DMS 273 treated with DMSO at 0.1 percent for 48 hours (cell line): Measurements from ENCODE around the gene TCTN2.

Experiments used
- DNase-seq: peaks from one replicate; lab custom pipeline; 2025; lab: John Stamatoyannopoulos, UW

TCTN2 gene

DNA sequence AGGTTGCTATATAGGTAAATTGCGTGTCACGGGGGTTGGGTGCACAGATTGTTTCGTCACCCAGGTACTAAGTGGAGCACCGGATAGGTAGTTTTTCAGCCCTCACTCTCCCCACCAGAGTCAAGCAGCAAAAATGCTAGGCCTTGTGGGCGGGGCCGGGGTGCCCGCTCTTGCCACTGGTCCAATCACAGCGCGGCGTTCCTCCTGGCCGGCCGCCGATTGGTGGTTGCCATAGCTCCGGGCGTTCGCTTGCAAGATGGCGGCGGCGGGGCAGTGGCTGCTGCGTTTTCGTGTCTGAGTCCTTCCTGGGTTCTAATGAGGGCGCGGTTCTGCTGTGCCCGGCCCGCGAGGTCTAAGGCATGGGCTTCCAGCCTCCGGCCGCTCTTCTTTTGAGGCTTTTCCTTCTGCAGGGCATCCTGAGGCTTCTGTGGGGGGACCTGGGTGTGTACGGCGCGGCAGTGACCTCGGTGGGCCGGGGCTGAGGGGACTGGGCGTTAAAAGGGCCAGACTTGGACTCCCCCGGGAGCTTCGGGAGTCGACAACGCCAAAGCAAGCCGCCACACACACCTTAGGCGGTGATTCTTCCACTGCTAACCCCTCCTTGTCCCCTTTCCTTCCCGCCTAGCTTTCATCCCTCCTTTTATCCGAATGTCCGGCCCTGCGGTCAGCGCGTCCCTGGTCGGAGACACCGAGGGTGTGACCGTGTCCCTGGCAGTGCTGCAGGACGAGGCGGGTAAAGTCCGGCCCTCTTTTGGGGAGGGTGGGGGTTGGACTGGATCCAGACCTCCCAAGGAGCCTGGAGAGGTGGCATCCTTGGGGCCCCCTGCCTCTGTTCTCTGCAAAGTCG lies at the start of gene TCTN2:
Gene TCTN2, plus strand, starts transcription at position 232 of the 847 bp plus-strand sequence. Its CDS starts 128 bp downstream, at position 360.
- peak; percentile 75 for DNase-seq

DNA sequence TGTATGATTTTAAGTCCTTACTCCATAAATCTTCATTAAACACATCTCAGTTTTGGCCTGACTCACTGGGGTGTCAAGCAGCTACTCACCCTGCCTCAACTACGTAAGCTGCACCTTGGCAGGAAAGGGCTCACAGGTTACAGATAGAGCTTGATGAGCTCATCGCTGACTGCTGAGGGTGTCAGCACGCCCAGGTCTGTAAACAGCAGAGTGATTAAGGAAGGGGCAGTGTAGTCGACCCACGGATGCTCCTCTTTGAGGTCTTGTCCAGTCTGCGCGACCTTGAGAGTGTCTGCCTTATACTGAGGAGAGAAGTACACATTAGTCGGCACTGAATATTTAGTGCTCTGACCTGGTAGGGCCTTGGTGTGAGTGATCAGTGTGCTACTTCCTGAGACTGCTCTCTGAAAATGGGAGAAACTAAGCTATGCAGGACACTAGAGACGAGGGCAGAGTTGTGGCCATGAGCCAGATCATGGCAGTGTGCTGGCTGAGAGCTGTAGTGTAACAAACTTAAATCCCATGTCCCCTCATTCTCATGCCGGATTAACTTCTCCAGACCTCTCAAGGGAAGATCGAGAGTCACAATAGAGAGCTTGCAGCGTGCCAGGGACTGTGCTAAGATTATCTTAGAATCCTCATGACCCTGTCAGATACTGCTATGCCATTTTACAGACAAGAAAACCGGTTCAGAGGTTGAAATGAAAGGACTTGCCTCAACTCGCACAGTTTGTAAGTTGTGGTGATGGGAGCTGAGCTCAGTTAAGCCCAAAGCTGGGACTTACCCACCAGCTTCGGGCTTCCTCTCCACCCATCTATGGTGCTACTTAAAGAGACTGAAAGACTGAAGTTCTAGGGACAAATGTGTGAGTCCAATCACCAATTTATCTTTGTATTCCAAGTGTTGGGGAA lies 49.0 kb upstream of the TCTN2 start:
- no peak for DNase-seq

DNA sequence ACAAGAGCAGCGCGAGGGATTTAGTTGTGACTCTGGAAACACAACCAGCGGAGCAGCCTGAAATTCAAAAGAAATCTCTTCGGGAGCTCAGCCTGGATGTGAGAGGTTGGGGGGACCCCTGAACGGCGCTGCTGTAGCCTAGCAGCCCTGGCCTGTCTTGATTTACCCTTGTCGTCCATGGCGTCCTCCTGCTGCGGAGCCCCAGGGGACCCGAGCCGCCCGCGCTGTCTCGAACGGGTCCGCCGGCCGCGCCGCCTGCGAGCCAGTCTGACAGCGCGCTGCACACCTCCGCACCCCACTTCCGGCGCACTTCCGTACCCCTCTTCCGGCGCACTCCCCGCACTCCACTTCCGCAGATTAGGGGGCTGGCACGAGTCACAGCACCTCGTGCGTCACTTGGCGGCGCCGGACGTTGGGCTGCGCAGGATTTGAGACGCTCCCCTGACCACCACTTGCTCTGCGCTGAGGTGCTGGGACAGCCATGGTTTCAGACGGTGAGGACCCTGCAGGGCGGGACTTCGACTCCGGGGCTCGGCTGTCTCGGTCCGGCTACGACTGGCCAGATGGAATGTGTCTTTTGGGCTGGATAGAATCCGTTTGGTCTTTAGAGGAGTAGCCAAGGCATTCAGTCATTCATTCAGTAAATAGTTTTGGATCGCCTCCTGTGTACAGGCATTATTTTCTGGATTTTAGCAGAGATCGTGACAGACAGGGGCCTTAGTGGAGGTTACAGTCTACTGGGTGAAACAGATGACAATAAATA lies 37.4 kb upstream of the TCTN2 start, which contains the start of the genes EIF2B1 and GTF2H3:
Gene EIF2B1, minus strand, starts transcription at position 308 of the 763 bp plus-strand sequence. Its CDS starts 129 bp downstream, at position 179.
Gene GTF2H3, plus strand, starts transcription at position 451 of the 763 bp plus-strand sequence. Its CDS starts 31 bp downstream, at position 482.
- DNase-seq = peak; percentile 84

DNA sequence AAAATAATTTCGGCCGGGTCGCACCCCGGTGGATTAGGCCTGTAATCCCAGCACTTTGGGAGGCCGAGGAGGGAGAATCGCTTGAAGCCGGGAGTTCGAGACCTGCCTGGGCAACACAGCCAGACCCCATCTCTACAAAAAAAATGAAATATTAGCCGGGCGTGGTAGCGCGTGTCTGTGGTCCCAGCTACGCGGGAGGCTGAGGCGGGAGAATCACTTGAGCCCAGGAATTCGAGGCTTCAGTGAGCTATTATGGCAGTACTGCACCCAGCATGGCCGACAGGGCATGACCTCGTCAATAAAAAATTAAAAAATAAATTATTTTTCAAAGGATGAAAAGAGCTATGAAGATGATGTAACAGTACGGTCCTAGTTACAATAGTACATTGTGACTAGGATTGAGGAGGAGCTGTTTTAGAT lies 36.8 kb upstream of the TCTN2 start:
- DNase-seq = no peak

DNA sequence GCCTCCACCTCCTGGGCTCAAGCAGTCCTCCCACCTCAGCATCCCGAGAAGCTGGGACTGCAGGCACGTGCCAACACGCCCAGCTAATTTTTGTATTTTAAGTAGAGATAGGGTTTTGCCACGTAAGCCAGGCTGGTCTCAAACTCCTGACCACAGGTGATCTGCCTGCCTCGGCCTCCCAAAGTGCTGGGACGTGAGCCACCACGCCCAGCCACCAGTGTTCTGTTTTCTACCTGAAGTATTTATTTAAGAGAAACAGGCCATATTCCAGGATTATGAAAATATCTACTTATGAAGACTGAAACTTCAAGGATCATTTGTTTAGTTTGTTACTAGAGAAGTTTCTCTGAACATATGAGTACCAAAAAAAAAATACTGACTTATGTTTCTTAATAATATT lies 27.0 kb upstream of the TCTN2 start:
- DNase-seq = no peak

DNA sequence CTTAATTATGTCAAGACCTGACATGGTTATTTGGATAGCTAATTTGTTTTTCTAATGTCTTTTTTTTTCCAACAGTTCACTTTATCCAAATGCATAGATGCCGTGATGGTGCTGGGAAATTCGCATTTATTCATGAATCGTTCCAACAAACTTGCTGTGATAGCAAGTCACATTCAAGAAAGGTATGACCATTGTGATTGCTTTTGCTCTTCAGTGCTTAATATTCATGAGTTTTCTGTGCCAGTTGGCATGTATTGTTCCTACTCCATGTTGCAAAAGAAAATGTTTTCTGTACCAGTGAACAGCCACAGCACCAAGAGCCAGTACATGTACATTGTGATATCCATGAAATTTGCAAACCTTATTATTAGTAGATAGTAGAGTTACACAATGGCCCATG lies 25.5 kb upstream of the TCTN2 start:
- DNase-seq = no peak

DNA sequence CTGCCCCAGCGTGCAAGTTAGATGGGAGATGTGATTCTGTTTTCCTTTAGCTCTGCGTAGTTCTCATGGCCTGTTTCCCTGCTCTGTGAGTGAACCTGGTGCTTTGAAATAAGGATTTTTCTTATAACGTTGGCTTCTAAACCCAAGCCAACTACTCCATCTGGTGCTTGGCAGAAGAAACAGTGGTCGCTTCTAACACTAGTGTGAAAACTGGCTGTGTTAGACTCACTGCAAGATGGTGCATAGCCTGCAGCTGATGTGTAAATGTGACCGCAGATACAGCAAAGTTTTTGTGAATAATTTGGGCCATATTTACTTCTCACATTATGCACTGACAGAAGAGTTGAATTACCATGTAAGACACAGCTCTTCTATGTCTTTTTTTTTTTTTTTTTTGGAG lies 25.0 kb upstream of the TCTN2 start:
- no peak for DNase-seq

DNA sequence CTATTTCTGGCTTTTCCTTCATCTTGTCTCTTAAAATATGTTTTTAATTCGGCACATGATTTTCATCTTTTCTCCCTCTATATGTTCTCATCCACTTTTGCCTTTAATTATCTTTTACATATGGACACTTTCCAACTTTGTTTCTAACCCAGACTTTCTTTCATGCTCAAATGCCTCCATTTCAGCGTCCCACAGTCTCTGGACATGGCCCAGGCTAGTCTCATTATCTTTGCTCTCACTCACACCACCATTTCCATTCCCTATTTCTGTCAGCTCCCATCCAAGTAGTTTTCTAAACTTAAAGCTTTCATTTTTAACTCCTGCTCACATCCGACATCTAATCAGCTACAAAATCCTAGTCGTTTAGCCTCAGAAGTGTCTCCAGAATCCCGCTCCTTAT lies 22.5 kb upstream of the TCTN2 start:
- DNase-seq = no peak

DNA sequence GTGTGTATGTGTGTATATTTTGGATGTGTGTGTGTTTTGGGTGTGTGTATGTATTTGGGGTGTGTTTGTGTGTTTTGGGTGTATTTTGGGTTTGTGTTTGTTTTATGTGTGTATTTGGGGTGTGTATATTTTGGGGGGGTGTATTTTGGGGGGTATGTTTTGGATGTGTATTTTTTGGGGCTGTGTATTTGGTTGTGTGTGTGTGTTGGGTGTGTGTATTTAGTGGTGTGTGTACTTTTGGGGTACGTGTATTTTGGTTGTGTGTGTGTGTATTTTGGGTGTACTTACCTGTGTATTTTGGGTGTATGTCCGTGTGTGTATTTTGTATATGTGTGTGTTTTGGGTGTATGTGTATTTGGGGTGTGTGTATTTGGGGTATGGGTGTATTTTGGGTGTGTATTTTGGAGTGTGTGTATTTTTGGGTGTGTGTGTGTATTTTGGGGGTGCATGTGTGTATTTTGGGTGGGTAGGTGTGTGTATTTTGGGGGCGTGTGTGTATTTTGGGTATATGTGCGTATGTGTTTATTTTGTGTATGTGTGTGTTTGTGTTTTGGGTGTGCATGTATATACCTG lies 16.7 kb upstream of the TCTN2 start:
- DNase-seq = no peak

DNA sequence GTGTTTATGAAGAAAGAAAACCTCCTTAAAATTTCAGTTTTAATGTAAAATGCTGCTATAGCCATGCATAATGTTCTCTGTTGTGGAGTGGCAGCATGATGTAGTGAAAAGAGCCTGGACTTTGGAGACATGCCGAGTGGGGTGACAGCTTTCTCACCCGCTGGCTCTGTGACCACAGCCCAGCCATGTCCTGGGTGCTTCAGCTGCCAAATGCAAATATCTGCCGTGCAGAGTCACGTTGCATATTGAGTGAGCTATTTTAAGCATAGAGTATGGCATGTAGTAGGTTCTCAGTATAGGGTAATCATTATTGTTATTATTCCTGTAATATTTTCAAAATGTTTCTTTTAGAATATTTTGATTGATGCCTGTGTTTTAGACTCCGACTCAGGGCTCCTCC lies 15.5 kb upstream of the TCTN2 start:
- no peak for DNase-seq

DNA sequence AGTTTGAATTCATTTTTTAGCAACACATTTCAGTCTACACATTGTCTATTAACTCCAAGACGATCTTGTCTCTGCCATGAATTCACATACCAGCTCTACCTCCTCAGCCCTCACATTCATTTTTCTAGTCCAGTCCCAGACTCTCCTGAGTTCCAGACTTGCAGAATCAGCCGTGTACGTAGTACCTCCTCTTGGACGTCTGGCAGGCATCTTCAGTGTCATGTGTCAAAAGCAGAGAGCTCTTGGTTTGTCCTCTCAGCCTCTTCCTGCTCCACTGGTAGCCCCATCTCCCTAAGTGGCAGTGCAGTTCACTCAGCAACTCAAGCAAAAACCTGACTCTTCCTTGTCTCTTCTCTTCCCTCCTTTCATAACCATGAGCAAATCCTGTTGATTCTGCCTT lies 14.5 kb upstream of the TCTN2 start:
- DNase-seq = no peak

DNA sequence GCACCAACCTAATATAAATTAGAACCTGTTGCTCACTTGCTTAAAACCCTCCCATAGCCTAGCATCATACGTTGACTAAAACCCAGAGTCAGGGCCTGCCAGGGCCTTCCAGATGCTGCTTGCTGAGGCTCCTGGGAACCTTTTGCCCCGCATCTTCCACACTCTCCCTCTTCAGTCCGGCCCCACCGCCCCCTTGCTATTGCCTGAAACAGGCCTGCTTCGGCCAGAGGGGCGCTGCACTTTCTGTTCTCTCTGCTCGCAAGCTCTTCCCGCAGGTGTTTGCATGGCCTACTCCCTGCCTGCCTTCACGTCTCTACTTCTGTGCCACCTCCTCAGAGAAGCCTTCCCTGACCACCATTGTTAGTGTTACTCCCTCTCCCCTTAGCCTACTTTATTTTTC lies 13.7 kb upstream of the TCTN2 start:
- DNase-seq = no peak

DNA sequence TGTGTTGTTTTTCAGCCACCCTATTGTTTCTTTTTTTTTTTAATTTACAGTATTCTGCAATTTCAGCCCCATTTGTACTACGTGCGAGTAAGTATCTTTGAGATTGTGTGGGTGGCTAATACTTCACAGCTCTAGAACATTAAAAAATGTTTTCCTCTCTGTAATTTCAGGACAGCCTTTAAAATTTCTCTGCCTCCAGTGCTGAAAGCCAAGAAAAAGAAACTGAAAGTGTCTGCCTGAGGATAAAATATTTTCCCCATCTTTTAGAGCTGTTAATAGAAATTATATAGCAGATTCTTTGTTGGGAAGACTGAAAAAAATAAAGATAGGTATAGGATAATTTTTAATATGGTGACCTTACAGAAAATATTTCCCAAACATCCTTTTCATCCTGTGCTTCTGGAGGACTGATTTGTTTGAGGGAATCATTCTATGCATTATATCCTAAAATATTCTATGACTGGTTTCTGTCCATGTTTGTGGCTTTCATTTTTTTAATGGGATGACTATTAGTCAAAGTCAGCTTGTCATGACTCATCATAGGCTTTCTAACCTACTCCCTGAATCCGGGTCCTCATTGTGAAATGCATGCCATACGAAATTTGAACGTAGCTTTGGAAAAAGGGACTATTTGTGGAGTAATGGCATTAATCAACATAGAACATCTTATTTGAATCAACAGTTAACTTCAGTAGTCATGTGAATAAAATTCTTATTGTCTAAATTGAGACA lies 10.8 kb upstream of the TCTN2 start:
- no peak for DNase-seq

DNA sequence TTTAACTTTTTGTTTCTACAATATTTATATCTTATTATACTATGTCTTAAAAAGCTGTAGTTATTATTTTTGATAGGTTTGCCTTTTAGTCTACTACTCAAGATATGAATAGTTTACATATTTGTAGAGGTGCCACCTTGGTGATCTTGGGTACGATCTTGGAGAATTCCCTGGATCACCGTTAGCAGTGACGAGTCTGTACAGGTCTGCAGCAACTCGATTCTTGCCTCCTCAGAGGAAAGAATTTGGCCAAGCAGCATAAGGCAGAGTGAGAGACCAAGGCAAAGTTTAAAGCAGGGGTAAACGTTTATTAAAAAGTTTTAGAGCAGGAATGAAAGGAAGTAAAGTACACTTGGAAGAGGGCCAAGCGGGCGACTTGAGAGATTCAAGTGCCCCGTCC lies 3.1 kb upstream of the TCTN2 start:
- DNase-seq = no peak

DNA sequence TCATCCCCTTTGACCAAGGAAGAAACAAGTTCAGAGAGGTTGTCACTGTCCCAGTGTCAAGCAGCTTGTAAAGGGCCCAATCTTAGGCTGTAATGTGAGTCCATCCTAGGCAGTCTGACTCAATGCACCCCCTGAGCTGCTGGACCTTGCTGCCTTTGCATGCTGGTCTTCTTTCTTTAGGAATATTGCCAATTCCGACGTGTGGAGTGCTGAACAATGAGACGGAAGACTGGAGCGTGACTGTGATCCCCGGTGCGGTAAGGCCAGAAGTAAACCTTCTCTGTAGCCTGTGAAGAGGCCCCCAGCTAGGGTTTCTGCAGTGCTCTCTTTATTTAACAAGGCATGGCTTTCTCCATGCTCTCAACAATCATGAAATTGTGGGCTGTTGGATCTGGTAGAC lies 963 bp downstream of the TCTN2 start:
- no peak for DNase-seq

DNA sequence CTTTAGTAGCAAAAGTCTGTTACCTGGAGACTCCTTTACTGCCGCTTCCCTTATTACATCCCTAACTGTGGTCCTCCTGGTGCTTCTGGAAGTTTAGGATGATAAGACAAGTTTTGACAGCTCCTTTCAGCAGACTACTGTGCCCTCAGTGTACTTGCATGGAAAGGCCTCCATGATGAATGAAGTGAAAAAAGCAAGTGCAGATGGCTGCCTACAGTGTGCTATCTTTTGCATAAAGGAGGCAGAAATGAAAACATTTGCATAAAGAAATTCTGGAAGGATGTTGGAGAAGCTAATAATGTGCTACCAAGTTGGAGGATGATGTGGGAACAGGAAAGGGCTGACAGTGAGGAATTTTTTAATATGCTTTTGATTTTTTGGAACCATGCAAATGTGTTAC lies 4.5 kb downstream of the TCTN2 start:
- no peak for DNase-seq

DNA sequence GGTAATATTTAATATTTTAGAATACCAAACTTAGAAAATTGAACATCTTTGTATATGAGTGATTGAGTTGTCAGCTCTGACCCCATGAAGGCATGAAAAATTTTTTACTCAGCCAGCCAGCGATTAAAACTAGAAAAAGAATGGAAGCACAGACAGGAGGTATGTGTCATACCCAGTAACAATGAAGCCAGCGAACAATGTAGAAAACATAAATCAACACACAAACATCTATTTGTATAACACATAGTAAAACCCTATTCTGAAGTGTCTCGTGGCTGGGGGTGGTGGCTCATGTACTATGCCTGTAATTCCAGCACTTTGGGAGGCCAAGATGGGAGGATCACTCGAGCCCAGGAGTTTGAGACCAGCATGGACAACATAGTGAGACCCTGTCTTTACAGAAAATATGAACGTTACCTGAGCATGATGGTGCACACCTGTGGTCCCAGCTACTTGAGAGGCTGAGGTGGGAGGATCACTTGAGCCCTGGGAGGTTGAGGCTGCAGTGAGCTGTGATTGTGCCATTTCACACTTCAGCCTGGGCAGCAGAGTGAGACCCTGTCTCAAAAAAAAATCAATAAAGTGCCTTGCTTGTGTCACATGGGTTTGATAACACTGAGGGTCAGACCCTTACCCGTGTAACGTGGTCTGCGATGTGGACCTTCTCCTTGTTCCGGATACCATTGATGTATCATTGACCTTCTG lies 5.9 kb downstream of the TCTN2 start:
- DNase-seq = no peak

DNA sequence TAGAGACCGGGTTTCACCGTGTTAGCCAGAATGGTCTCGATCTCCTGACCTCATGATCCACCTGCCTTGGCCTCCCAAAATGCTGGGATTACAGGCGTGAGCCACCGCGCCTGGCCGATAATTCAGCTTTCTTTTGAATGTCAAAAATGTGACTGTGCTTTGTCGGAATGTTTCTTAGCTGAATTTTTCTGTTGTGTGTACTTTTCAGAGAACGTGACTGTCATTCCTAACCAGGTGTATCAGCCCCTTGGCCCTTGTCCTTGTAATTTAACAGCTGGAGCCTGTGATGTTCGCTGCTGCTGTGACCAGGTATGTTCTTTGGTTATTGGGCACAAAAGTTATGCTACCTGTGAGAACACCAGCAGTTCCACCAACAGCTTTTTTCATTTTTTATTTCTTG lies 8.1 kb downstream of the TCTN2 start:
- DNase-seq = no peak

DNA sequence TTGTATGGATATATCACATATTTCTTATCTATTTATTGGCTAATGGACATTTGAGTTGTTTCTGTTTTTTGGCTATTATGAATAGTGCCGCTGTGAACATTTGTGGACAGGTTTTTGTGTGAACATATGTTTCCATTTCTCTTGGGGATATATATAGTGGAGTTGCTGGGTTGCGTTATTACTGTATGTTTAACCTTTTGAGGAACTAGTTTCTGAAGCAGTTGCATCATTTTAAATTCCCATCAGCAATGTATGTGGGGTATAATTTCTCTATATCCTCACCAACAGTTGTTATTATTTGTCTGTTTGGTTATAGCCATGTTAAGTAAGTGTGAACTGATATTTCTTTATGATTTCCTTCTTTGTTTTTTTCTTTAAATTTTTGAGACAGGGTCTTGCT lies 10.7 kb downstream of the TCTN2 start:
- no peak for DNase-seq

DNA sequence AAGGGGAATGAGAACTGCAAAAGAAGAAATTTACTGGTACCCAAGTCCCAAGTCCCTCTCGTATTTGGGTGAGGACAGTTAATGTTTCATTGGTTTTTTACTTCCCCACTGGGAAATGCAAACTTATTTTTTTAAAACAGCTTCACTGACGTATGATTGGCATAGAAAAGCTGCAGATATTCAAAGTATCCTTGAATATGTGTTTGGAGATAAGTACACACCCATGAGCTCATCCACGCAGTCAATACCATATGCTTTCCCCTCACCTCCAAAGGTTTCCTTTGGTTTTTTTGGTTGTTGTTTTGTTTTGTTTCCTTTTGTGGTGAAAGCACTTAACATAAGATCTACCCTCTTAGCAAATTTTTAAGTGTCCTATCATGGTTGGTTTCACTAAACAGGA lies 13.1 kb downstream of the TCTN2 start:
- no peak for DNase-seq
